GM18526 (cell line): ENCODE data around the gene DNAH17.

ENCODE experiments used
- POLR2A ChIP-seq: IDR thresholded peaks from 3 replicates; pipeline ENCODE4 v1.6.1; 2011; ENCODE audit not compliant: insufficient read length; ENCODE audit errors: extremely low read depth

Gene DNAH17

DNA sequence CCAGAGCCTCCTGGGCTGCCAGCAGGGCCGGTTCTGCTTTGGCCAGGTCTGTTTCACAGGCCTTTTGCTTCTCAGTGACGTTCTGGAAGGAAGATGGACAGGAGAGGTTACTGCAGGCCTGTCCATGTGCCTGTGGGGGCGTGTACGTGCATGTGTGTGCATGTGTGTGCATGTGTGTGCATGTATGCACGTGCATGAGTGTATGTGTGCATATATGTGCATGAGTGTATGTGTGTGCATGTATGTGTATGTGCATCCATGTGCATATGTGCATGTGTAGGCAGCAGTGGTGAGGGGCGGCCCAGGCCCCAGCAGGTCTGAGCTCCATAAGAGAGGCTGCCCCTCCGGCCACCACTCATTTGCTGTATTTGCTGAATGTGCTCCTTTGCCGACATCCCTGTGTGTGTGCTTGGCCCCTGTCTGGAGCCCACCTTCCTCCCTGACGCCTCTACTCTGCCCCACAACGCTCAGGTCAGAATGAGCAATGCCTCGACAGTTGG, 117.0 kb downstream of the DNAH17 start:
- no peak for TF ChIP-seq POLR2A

DNA sequence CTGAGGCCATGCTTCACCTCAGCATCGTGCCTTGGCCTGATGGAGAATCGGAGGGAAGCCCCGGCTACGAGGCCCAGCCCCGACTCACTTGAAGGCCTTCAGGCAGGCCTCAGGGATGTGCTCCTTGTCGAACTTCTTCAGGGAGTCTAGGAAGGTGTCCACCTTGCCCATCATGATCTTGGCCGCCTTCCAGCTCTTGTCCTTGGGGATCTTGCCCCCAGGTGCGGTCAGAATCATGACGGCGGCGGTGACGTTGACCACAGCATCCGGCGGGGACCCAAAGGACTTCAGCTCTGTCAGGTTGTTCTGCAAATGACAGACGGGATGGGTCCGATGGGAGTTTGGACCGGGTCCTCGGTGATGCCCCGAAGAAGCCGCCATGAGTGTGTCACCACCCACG, 117.5 kb downstream of the DNAH17 start:
- no peak for TF ChIP-seq POLR2A

DNA sequence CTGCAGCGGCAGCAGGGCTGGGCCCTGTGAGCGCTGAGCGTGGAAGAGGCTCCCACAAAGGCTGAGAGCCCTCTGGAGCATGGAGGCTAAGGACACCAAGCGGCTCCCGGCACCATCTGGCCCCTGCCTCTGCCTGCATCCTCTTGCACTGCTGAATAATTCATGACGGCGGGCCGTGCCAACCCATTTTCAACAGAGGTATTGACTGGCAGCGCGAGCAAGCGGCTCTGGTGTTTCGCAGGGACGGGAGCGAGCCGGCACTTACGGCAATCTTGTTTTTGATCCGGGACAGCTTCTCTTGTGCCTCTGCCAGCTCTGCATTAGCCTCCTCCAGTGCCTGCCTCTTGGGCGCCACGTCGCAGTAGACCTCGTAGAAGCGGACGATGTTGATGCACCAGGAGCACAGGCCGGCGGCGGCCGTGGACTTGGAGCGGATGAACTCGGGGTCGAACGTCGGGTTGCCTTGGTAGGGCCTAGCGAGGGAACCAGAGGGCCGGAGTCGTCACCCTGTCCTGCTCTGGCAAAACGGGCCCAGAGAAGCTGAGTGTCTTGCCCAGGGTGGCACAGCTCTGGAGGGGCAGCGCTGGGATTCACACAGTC, 118.4 kb downstream of the DNAH17 start:
- TF ChIP-seq POLR2A, result no peak

DNA sequence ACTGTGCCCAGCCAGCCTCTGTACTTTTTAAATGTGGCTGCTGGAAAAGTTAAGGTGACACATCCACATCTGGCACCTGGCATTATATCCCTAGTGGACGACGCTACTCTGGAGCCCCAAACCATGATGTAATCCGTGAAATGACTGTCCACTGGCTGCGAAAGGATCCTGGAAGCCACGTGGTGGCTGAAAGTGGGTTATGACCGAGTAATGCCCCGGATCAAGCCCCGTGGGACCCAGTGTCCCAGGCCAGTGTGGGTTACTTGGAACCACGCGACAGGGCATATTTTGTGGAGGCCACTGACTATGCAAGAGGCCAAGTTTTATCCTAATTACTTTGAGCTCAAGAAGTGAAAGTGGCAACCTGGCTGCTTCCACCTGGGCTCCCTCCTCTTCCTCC, 119.1 kb downstream of the DNAH17 start:
- TF ChIP-seq POLR2A, result no peak

DNA sequence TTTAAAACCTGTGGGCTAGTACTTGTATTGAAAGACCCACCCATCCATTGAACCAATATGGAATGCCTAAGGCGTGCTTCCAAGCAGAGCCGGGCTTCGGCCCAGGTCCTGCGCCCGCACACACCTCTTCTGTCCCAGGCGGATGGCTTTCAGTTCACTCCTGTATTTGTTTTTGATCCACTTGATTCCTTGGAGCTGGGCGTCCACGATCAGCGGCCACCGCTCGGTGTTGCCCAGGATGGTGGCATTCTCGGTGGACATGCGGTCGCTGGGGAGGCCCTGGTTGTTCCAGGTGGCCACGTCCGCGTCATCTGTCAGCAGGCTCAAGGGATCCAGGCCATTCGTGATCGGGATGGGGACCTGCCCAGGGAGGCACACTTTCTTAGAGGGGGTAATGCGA, 122.8 kb downstream of the DNAH17 start:
- TF ChIP-seq POLR2A, result no peak

DNA sequence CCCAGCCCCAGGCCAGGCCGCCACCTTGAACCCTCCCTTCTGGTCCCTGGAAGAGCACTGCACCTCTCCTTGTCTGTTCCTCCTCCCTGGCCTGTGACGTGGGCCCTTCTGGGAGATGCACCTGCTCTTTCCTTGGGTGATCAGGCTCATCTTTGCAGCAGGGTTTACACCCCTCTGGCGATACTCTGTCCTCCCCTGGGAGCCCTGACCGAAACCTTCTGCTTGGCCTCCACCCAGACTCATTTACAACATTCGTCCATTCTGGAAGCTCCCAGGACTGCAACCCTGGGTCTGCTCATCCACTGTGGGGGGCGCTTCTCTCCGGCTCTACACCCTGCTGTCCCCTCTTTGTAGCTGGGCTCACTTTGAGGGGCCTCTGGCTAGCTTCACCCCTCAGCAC, 125.4 kb downstream of the DNAH17 start:
- no peak for TF ChIP-seq POLR2A

DNA sequence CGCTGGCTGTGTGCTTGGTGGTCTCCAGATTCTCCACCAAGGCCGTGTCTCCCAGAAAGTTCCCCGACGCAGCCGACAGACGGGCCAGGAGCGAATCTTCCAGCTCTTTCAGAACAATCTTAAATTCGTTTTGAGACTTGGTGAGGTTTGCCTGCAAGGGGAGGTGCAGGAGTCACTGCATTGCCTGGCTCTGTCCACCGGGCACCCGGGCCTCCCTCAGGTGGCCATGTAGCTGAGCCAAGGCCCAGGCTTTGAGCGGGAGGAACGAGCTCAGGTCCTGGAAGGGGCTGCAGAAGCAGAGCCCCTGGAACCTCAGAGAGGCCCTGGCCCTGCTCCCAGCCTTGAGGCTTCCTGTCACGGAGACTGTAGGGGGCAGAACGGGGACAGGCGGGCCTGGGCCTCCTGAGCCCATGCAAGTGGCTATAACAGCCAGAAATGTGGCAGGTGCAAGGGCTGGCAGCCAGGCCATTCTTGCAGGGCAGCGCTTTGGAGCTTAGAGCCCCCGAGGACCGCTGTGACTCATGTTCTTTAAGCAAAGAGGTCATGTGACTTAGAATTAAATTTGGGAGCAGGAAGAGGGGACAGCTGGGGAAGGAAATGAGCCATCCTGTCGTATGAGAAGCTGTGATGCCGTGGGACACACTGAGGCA, 126.4 kb downstream of the DNAH17 start:
- TF ChIP-seq POLR2A, result no peak

DNA sequence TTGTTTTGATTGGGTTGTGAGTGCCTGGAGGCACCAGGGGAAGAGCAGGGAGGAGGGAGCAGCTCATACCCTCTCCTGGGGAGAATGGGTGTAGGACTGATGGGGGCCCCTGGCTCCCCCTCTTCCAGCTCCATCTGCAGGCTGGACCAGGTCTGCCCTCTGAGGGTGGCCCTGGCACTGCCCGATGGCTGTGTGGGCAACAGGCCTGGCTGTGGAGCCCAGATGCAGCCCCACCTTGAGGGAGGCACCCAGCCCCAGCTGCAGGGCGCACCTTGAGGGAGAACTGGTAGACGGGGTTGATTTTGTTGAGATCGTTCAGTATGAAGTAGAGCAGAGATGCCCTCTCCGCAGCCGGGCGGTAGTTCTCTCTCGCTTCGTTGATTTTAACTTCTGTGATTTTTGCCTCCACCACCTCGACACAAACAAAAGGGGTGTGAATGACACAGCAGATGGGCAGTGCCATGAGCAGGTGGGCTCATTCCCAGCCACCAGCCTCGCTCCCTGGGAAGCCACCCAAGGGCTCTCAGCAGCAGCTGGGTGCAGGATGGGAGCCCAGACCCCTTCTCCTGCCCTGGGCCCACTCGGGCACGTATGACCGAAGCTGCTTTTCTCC, 127.1 kb downstream of the DNAH17 start:
- no peak for TF ChIP-seq POLR2A

DNA sequence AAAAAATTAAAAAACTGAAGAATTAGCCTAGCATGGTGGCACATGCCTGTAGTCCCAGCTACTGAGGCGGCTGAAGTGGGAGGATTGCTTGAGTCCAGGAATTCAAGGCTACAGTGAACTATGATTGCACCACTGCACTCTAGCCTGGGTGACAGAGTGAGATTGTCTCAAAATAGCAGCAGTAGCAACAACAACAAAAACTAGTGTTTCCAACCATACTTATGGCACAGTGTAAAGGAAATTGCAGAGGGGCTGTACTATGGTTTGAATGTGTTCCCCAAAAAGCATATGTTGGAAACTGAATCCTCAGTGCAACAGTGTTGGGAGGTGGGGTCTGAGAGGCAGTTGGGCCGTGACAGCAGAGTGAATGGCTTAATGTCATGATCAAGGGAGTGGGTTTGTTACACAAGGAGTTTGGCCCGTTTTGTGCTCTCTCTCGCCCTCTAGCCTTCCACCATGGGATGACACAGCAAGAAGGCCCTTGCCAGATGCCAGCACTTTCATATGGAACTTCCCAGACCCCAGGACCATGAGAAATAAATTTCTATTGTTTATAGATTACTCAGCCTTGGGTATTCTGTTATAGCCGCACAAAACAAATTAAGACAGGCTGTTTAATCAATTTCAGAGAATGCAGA, 128.7 kb downstream of the DNAH17 start:
- TF ChIP-seq POLR2A, result no peak

DNA sequence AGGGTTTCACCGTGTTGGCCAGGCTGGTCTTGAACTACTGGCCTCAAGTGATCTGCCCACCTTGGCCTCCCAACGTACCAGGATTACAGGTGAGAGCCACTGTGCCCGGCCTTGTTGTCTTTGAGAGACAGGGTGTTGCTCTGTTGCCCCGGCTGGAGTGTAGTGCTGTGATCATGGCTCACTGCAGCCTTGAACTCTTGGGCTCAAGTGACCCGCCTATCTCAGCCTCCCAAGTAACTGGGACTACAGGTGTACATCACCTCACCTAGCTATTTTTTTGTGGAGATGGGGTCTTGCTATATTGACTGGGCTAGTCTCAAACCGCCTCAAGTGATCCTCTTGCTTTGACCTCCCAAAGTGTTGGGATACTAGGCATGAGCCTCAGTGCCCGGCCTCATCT, 130.4 kb downstream of the DNAH17 start:
- TF ChIP-seq POLR2A, result no peak

DNA sequence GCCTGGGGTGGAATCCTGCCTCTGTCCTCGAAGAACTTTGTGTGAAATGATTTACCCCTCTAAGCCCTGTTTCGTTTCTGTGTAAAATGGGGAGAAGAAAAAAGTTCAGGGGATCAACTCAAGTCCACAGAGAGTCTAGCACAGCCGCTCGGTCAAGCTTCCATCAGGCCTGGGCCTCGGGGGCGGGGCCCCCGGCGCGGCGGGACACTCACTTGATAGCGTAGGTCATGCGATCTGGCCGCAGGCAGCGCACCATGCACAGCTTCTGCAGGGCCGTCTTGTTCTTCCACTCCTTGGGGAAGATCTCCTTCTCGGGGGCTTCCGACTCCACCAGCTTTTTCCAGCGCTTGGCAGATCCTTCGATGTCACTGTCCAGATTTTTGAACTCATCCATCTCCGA, 132.8 kb downstream of the DNAH17 start:
- no peak for TF ChIP-seq POLR2A

DNA sequence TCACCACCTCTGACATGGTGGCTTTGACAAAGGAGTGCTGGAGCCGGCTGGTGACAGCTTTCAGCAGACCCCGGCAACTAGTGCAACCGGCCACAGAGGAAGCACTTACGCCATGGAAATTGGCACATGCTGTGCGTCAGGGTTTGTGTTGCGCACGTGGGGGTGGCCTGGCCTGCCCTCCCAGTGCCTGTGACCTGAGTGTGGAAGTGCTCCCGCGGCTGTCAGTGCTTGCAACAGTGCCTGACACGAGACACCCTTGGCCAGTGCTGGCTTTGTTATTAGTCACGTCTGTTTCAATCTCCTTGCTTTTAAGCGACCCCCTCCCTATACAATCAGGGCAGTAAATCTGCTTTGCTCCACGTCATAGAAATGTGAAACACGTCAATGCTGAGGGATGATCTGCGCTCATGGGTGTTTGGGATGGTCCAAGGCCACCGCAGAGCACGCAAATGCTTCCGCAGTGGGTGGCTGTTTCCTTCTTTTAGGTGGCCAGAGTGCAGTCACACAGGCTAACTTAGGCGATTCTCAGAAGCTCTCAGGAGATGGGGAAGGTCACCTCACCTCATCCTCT, 134.5 kb downstream of the DNAH17 start:
- TF ChIP-seq POLR2A, result no peak

DNA sequence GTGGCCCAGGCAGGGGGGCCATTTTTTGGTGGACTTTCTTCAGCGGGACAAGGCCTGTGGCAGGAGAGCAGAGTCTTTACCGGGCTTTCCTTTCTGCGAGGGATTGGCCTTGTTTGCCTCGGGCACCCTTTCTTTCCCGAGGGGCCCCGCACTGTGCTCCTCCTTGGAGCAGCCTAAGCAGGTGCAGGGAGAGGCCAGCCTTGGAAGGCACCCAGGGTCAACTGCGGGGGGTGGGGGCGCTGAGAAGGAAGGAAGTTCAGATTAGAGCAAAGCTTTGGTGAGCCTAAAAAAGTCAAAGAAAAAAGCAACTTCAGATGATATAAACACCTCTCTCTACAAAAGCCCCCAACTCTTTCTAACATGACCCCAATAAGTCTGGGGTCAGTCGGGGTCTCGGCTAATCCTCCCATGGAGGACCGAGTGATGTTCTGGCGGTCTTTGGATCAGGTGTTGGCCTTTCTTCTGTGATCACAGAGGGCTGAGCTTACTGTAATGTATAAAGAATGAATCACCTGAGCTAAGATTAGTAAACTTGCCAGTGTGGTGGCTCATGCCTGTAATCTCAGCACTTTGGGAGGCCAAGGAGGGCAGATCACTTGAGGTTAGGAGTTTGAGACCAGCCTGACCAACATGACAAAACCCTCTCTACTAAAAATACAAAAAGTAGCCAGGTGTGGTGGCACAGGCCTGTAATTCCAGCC, 135.8 kb downstream of the DNAH17 start:
- no peak for TF ChIP-seq POLR2A

DNA sequence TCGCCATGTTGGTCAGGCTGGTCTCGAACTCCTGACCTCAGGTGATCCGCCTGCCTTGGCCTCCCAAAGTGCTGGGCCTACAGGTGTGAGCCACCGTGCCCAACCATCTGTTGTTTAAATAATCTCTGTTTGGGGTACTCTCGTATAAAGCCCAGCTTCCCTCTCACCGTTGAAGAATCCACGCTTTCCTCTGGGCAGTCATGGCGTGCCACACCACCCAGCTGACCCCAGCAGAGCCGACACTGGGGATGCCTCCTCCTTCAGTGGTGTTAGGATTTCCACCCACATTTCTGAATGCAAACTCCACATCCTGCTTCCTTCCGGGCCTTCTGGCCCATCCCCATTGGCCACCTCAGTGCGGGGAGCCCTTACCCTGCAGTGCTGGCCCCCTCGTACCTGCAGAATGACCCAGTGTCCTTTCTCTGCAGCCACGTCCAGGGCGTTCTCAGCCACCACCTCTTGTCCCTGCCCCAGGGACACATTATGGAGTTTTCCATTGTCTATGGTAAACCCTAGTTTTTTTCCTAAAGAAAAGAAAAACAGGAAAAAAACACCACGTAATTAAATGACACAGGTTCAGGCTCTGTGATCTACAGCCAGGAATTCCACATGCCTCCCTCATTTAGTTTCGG, 138.4 kb downstream of the DNAH17 start:
- no peak for TF ChIP-seq POLR2A

DNA sequence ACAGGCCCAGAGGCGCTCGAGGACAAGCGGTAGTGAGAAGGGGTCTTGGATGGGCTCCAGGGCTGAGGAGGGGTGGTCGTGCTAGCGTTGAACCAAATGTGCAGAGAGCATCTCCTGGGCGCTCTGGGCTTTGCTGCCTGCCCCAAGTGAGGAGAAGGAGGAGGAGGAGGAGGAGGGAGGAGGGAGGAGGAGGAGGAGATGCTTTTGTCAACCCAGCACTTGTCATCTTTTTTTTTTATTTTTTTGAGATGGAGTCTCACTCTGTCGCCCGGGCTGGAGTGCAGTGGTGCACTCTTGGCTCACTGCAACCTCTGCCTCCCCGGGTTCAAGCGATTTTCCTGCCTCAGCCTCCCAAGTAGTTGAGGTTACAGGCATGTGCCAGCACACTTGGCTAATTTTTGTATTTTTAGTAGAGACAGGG, 138.9 kb downstream of the DNAH17 start:
- TF ChIP-seq POLR2A, result no peak

DNA sequence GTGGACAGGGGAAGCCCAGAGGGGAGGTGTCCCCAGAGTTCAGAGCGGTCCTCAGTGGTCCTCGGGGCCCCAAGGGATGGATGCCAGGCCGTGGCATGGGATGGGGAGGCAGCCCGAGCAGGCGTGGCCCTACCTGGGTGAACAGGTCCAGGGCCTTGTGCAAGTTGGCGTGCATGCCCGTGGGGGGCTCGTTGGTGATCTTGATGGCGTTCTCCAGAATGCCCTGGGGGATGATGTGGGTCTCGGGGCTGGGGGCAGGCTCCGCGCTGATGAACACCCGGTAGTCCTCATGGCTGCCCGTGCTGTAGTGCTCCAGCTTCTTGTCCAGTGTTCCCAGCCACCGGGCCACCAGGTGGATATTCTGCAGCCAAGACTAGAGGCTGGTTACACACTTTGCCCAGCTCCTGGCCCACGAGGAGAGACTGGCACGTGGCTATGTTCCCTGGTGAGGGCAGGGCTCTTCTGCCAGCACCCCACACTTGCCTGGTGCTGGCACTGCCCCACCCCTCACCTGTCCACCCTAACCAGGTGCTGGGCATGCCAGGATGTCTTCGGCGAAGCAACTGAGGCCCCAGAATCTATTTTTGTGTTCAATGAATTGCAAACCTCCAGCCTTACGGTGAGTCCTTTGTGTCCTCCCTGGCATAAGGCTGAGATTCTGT, 139.6 kb downstream of the DNAH17 start:
- TF ChIP-seq POLR2A, result no peak
